Right lobe of liver (tissue), 4 donors: ENCODE measurements around the gene GTF3C1.

ENCODE experiments used
- CTCF ChIP-seq, 4 donors: fragments of 200-600 bp in 3 of 4; fragments of 450-650 bp in 1 of 4; IDR thresholded peaks; one replicate each; pipeline versions ENCODE4 v1.5.1 to v1.8.0; 2016 to 2022; ENCODE audit warnings: antibody characterized with exemption in 4 of 4, mild to moderate bottlenecking in 2 of 4
- POLR2A ChIP-seq: fragments of 450-650 bp; IDR thresholded peaks from one replicate; pipeline ENCODE4 v1.6.1; 2017; ENCODE audit warnings: antibody characterized with exemption, mild to moderate bottlenecking
- donor health status: DM: no; HTN: no; CAD: no.
- donor health status: DM: no; HTN: no; CAD: no.
- donor health status: DM: no; HTN: yes; CAD: no.

- TF ChIP-seq CTCF (IDR thresholded peaks at IDR 0.05) = no peak
- no peak for TF ChIP-seq POLR2A
Measured at GRCh38 chr16:27556471-27556870, 6.8 kb upstream of the GTF3C1 start.
